Renal pelvis (tissue), 4 donors: ENCODE measurements around the gene NFKB2. TPM values are rescaled to one million over a fixed set of nuclear protein-coding genes. Genes with fewer than 3 reads are reported as not detected.

Experiments
- DNase-seq: peaks from one replicate; pipeline ENCODE4 v3.0.0-alpha.2; 2013
- polyA plus RNA-seq, 3 donors: library from polyadenylated mRNA; unstranded; fragments of 120-200 nt; gene quantifications; one replicate each; pipeline ENCODE4 v1.2.1, GENCODE V29; 2013; ENCODE audit not compliant: insufficient read length in 3 of 3

Gene NFKB2
- polyA plus RNA-seq, 3 donors, result 20.6 to 22.7 (median 21.4) TPM

DNA sequence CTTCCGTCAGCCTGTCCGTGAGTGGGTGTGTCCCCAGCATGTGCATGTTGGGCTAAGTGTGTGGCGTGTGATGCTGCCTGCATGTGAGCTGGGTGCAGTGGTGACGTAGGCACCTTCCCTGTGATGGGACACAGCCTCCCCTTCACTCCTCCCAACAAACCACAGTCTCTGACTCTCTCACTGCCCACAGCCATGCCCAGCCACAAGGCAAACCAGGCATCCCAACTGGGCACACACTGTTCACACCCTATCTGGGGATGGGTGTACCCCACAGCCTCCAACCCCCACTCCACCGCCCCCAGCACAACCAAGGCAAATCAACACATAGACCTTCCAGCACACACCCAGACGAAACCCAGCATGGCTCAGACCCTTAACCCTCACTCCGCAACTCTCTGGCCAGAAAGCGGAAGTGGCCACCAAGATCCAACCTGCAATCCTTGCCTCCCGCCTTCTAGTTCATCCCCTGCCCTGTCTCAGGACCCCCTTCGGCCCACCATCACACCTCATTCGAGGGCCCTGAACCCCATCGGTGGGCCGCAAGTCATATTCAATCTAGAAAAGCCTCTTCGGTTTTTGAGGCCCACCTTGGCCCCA lies 12.7 kb downstream of the NFKB2 start:
- no peak for DNase-seq

DNA sequence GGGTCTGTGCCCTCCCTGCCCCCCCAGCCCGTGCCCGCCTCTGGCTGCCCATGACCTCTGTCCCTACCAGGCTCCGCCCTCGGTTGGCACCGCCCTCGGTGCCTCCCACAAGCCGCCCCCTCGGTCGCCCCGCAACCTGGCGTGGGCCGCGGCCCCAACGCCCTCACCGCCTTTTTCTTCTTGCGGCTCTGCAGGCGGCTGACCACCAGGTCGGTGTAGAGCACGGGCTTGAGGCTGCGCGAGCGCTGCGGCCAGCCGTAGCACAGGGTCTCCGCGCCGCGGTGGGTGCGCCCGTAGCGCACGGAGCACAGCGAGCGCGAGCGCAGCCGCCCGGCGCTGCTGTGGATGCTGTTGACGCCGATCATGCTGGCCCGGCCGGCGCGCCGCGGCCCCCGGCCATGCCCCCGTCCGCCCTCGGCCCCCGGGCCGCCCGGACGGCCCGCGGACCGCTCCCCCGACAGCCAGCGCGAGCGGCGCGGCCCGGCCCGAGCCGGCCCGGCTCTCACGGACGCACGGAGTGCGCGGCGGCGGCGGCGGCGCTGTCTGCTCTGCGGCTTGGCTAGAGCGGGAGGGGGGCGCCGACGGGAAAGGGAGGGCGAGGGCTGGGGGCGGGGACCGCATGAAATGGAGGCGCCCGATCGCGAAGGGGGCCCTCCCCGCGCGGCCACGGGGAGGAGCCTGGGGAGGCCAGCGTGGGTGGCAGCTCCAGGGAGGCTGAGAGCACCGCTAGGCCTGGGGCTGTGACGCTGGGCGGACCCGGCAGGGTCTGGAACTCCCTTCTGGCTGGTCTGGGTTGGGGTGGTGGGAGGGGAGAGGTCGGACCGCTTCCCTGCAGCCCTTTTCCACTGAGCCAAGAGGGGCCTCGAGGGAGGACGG lies 13.5 kb downstream of the NFKB2 start:
- no peak for DNase-seq

- no peak for DNase-seq
These were observed 14.3 kb downstream of the NFKB2 start for GRCh38 chr10:102409604-102410428.

GRCh38 chr10:102410429-102411073 lies 15.0 kb downstream of the NFKB2 start:
- no peak for DNase-seq

GRCh38 chr10:102411341-102412255 lies 16.1 kb downstream of the NFKB2 start:
- DNase-seq, result no peak

- DNase-seq, result no peak
These were observed 16.8 kb downstream of the NFKB2 start for GRCh38 chr10:102412293-102412692.

- DNase-seq, result no peak
These were observed 17.7 kb downstream of the NFKB2 start for GRCh38 chr10:102413053-102413705.

DNA sequence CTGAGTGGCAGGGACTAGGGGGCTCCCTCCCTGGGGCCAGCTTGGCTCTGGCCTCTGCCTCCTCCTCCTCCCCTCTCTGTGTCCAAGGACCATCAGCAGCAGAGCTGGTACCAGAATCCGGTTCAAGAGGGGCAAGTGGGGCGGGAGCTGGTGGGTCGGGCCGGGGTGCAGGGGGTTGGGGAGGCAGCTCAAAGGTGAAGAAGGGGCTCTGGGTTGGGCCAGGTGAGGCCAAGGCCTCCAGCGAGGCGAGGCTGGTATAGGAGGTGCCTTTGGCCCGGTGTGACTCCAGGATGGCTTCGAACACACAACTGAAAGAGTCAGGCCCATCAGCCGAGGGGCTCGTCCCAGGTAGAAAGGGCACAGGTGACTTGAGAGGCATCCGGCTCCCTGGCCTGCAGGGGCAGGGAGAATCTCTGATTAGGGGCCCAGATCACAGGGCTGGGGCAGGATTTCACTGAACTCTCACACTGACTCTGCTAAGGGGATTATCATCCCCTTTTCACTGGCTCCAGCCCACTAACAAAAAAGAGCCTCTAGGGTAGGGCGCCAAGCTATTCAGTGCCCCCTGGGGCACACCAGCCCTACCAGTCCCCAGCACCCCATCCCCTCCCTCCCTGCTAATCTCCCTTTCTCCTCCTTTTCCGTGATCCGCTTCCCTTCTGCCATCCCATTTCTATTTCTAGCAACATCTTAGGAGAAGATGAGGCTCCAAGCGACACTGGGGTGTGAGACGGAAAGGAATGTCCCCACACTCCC lies 18.5 kb downstream of the NFKB2 start:
- no peak for DNase-seq

DNA sequence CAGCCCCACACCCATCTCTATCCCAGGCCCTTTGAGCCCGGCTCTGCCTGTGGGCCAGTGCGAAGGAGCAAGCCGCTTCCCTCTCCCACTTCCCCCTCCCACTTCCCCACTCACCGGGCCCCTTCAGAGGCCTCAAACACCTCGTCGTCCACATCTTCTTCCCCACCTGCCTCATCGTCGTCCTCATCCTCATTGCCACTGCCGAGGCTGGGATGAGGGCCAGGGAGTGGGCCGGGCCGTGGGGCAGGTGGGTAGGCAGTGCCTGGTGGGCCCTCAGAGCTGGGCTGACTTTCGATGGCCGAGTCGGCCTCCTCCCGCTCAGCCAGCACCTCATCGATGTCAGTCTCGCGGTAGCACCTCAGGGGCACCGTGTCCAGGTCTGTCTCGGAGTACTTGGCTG lies 19.2 kb downstream of the NFKB2 start:
- no peak for DNase-seq

GRCh38 chr10:102416283-102416682 lies 20.8 kb downstream of the NFKB2 start:
- DNase-seq, result no peak

DNA sequence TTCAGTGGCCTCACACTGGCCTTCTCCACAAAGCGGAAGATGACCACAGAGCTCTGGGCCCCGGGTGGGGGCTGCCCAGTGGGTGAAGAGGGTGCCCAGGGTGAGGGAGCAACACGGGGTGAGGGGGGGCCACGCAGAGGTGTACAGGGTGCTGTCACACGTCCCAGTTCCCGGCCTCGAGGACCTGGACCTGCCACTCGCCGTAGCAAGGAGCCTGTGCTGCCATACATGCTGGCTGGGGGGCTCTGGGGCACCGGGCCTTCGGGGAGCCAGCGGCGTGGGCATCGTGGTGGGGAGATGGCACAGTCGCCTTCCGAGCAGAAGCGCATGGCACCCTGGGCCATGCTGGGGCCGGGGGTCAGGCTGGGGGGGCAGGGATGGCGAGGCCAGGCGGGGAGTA lies 21.2 kb downstream of the NFKB2 start:
- no peak for DNase-seq

- DNase-seq, result no peak
These were observed 23.2 kb downstream of the NFKB2 start, which contains the start of gene PSD for GRCh38 chr10:102418622-102419268. Gene PSD (minus strand): TSS chr10:102418785. CDS start chr10:102417038, 1,747 bp downstream.

DNA sequence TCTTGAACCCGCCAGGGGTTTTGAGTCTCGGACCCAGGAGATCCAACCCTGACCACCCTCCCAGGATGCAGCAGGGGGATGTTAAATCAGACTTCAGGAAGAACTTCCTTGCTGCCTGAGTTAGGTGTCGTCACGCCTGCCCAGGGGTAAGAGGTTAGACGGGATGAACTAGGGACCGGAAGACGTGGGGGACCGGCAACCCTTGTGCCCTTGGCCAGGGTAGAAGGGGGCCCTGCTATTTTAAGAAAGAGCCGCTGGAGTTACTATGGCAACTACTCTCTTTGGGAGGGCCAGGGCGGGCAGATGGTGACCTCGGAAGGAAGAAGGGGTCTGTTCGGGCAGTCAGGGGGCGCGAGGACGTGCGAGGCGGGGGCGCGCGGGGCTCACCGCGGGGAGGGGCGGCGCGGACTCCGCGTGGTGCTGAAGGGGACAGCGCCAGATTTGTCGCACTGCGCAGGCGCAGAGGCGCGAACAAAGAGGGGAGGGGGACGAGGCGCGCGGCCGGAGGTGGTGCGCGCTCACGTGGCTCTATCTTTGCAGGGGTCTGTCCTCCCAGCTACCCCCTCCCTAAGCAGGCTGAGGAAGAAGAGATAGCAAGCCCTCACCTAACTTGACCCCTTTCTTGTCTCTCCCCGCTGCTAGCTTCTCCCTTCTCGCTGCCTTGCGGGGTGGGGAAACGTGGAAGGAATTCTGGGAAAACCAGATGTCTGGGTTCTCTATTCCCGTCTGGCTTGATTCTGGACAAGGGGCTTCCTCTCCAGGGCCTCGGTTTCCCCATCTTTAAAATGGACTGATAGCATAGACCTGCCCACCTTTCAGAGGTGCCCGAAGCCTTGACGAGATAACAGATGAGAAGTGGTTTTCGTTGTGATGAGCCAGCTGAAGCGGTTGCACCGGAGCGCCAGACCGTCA lies 24.0 kb downstream of the NFKB2 start:
- no peak for DNase-seq

GRCh38 chr10:102420181-102420713 lies 24.7 kb downstream of the NFKB2 start:
- no peak for DNase-seq

GRCh38 chr10:102420714-102421506 lies 25.4 kb downstream of the NFKB2 start, which contains the start of gene FBXL15:
Gene FBXL15 (plus strand): TSS chr10:102420836. CDS start chr10:102421130, 294 bp downstream.
- peak; percentile 98 for DNase-seq

- no peak for DNase-seq
These were observed 25.9 kb downstream of the NFKB2 start for GRCh38 chr10:102421507-102421756.
